HG03460 (cell line): Measurements from ENCODE around the gene LRRC3.
"Not testable (repeated sequence)": the region's sequence is repeated elsewhere in the genome, so short reads cannot be mapped to it uniquely, and the experiment has no call there.

Experiments used
- ATAC-seq: cut with Tn5 transposase; IDR thresholded peaks from one replicate; pipeline ENCODE4 v1.9.1; 2021; ENCODE audit not compliant: unreplicated experiment

The LRRC3 gene, protein sequence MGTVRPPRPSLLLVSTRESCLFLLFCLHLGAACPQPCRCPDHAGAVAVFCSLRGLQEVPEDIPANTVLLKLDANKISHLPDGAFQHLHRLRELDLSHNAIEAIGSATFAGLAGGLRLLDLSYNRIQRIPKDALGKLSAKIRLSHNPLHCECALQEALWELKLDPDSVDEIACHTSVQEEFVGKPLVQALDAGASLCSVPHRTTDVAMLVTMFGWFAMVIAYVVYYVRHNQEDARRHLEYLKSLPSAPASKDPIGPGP

DNA sequence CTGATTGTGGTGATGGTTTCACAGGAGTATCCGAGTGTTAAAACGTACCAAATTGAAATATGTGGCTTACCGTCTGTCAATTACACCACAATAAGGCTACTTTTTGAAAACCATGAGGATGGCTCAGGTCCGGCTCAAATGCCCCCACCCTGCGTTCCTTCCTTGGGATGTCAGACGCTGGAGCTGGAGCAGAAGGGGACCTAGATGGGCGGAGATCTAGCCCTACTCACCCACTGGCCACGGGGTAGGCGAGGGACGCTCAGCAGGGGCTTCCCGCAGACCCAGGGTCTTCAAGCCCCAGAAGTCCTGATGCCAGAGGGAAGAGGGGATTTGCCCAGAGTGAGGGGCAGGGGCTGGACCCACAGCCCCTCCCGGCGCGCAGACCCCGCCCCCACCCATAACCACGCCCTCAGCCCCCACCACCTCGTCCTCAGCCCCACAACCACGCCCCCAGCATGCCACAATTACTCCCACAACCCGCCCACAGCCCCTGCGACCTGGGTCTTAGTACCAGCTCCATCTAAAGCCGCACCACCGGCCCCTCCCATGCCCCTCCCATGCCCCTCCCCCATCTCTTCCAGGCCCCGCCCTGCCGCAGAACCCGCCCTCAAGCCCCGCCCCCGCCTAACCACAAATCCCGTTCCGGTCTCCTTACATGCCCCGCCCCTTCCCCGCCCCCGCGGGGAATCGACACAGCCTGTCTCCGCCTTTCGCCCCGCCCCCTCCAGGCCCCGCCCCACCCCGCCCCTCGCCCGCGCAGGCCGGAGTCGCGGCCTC, at the start of gene LRRC3:
Gene LRRC3 (plus strand): TSS at position 764 of the 777 bp plus-strand sequence. CDS start 1,135 bp downstream, outside the sequence.
- no peak for ATAC-seq

DNA sequence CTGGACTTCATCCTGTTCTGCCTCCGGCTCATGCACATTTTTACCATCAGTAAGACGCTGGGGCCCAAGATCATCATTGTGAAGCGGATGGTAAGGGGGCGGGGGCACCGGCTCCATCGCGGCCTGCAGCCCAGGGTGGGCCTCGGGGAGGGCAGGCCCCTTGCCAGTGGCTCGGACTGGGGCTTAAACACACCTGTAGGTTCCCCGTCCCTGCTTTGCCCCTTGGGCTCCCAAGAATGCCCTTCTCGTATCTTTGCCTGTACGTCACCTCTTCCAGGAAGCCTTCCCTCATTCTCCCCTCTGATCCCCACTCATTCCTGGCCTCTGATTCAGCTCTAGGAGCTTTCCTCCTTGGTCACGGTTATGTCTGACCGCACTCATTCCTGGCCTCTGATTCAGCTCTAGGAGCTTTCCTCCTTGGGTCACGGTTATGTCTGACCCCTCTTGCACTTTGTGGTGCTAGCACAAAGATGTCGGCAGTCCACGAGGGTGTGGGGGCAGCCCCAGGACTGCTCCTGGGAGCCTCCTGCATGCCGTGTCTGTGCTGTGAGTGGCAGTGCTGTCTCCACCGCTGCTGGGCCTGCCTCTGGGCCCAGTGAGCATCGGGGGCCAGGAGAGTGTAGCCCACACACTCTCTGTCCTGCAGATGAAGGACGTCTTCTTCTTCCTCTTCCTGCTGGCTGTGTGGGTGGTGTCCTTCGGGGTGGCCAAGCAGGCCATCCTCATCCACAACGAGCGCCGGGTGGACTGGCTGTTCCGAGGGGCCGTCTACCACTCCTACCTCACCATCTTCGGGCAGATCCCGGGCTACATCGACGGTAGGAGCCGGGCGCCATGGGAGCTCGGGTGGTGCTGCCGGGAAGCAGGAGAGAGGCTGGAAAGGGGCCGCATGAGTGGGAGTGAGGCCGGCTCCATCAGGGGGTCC, 49.1 kb upstream of the LRRC3 start:
- ATAC-seq = no peak

DNA sequence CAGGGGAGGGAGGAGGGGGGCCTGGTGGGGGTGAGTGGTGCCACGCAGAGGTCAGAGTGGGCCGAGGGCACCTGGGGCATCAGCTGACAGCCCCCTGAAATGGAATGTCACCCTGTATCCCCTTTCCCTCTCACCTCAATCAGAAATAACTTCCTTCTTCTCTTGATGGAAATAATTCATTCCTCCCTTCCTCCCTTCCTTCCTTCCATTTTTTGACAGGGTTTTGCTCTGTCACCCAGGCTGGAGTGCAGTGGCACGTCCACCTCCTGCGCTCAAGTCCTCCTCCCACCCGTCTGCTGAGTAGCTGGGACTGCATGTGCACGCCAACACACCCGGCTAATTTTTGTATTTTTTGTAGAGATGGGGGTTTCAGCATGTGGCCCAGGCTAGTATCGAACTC, 48.4 kb upstream of the LRRC3 start:
- ATAC-seq = no peak

DNA sequence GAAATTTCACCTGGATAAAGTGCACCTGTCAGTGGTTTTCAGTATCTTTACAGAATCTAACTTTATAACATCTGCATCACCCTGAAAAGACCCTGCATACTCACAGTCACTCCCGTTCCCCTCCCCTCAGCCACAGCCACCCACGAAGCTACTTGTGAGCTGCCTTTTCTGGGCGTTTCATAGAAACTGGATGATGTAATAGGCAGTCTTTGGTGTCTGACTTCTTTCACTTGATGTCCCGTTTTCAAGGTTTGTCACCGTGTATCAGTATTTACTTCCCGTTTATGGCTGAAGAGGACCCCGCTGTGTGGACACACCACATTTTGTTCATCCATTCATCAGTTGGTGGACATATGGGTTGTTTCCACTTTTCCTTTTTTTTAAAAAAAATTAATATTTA, 47.8 kb upstream of the LRRC3 start:
- ATAC-seq = no peak

DNA sequence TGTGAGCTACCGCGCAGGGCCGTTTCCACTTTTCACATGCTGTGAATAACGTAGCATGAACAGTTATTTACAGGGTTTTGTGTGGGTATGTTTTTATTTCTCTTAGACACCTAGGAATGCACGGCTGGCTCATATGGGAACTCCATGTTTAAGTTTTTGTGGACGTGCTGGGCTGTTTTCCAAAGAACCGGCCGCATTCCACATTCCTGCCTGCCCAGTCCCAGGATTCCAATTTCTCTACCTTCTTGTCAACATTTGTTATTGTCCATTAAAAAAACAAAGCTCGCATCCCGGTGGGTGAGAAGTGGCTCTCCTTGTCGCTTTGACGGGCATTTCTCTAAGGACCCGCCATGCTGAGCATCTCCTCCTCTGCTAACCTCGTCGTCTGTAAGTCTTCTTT, 47.1 kb upstream of the LRRC3 start:
- ATAC-seq = no peak

DNA sequence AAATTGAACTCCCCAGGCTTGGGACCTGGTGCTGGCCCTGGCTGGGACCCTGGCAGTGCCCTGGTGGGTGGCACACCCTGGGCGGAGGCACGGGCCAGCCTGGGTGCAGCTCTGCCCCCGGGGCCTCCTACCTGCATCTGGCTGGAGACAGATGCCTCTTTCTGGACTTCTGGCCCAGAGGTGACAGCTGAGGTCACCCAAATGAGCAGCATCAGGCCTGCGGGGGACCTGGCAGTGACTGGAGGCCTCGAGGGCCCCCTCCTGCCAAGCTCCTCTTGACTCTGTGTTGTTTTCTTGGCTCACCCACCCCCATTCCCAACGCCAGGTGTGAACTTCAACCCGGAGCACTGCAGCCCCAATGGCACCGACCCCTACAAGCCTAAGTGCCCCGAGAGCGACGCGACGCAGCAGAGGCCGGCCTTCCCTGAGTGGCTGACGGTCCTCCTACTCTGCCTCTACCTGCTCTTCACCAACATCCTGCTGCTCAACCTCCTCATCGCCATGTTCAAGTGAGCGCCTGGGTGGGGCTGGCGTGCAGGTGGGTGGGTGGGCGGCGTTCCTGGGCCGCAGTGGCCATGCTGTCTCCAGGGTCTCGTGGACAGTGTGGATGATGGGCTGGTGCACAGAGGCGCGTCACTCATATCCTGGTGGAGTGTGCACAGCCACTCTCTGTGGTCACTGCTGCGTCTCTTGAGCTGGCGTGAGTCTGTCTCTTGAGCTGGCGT, 41.6 kb upstream of the LRRC3 start:
- no peak for ATAC-seq

DNA sequence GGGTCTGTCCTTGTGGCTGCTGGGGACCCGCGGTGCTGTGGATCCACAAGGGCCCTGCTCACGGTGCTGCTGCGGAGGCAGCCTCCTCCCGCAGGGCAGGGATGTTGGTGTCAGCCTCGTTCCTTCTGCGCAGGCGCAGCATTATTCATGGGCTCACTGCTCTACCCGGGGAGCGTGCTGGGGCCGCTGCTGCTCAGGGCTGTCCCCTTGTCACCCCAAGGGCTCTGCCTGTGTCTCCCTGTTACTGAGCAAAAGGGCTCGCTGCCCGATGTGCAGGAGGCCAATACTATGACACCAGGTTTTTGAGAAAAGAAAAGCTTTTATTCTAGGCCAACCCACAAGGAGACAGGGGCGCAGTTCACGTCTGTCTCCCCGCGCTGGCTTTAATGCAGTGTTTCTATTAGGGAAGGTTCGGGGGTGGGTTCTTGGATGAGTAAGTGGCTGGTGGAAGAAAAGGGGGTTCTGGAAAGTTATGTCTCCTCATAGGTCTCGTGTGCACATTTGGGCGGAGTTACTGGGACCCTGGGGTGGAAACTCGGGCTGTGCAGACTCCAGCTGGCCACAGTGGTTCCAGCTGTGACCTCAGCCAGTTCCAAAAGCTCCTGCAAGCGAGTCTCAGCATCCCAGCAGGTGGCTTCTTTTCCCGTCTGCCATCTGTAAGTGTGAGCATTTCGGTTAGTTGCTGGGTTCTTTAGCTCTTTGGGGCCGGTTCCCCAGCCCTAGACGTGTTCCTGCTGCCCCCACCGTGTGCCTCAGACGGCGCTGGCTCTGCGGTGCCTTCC, 40.8 kb upstream of the LRRC3 start:
- no peak for ATAC-seq

DNA sequence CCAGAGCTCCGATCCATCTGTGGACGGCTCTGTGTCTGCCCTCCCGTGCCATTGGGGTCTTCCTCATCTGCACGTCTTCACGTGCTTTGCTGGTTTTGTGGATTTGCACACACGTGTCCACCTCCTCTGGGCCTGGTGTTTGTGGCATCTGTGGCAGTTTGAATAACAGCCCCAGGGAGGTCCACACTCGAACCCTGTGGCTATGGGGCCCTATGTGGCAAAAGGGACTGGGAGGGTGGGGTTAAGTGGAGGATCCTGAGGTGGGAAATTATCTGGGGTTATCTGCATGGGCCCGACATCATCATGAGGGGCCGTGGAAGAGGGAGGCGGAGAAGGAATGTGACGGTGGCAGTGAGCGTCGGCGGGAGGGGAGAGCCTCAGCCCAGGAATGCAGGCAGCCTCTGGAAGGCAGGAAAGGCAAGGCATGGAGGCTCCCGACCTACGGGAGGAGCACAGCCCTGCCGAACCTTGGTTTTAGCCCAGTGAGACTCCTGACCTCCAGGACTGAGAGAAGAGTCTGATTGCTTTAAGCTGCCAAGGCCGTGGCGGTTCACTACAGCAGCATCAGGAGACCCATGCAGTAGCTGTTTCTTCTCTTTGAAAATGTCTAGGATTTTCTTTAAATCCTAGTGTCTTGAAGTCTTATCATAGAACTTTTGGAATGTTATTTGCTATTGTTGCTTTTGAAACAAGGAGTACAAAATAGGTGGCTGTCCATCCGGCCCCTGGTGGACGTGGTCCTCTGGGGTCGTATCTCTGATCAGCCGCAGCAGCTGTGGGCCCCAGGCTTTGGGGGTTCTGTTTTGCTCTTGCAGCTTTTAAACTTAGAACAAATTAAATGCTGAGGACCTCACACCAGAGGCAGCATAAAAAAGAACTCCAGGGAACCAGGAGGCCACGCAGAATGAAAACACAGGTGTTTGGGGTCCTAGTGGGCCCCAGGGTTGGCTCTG, 40.0 kb upstream of the LRRC3 start:
- no peak for ATAC-seq

DNA sequence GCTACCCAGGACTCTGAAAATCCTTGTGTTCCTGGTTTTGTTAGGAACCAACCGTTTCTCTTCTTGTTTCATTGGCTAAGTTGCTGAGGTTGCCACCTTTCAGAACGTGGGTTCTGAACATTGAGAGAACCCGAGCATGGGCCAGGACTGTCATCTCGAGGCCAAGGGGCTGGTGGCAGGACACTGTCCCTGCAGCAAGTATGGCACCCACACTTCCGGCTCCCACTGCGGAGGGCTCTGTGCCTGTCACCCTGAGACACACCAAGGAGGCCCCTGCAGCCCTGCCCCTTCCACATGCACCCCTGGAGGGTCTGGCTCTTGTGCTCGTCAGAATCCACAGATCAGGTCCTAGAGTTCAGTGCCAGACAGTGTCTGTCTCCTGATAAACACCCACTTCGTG, 39.1 kb upstream of the LRRC3 start:
- no peak for ATAC-seq

DNA sequence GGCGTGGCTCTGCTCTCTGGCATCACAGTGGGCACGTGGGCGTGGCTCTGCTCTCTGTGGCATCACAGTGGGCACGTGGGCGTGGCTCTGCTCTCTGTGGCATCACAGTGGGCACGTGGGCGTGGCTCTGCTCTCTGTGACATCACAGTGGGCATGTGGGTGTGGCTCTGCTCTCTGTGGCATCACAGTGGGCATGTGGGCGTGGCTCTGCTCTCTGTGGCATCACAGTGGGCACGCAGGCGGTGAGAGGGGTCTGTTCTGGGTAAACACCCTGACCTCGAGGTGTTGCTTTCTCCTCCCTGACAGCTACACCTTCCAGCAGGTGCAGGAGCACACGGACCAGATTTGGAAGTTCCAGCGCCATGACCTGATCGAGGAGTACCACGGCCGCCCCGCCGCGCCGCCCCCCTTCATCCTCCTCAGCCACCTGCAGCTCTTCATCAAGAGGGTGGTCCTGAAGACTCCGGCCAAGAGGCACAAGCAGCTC, 37.6 kb upstream of the LRRC3 start:
- not testable (repeated sequence) for ATAC-seq

DNA sequence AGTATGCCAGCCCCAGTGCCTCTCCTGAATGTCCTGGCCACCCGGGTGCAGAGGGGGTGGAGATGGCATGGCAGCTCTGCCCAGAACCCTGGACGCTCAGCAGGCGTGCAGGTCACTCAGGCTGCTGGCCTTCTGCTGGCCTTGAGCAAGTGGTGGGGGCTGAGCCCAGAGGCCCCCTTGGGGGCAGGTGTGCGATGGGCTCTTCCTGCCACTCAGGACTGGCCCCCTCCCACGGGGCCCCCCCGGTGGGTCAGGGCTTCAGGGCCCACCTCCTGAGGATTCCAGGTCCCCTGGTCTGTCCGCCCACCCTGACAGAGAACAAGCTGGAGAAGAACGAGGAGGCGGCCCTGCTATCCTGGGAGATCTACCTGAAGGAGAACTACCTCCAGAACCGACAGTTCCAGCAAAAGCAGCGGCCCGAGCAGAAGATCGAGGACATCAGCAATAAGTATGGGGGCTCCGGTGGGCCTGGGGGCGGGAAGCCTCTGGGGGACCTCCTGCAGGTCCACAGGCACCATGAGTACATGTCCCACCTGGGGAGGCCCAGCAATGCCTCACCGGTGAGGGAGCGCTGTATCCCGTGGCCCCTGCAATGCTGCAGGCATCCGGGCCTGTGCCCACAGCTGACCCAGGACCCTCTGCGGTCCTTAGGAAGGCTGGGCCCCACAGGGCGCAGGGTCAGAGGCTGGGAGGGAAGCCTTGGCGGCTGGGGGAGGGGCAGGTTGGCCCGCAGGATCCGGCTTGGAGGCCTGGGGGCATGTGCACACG, 37.0 kb upstream of the LRRC3 start:
- ATAC-seq = no peak

DNA sequence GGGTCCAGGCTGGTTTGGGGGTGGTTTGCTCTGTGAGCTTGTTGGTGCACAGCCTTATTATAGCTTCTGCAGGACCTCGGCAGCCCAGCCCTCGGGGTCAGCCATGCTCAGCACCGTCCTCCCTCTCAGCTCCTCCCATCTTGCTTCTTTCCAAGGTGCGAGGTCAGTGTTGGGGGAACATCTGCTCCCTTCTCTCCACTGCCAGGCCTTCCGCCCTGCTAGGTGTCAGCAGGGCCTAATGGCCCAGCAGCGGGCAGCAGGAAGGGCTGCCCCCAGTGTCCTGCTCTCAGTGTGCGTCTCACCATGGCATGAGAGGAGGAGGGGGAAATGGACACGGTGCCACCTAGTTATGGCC, 36.5 kb upstream of the LRRC3 start:
- ATAC-seq = no peak

DNA sequence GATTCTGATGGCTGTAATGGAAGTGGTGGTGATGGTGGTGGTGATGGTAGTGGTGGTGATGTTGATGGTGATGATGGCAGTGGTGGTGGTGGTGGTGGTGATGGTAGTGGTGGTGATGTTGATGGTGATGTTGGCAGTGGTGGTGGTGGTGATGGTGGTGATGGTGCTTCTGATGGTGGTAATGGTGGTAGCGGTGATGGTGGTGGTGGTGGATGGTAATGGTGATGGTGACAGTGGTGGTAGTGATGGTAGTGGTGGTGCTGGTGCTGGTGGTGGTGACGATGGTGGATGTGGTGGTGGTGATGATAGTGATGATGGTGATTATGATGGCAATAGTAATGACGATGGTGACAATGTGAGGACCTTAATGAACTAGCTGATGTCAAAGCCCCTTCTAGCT, 35.6 kb upstream of the LRRC3 start:
- ATAC-seq = no peak

DNA sequence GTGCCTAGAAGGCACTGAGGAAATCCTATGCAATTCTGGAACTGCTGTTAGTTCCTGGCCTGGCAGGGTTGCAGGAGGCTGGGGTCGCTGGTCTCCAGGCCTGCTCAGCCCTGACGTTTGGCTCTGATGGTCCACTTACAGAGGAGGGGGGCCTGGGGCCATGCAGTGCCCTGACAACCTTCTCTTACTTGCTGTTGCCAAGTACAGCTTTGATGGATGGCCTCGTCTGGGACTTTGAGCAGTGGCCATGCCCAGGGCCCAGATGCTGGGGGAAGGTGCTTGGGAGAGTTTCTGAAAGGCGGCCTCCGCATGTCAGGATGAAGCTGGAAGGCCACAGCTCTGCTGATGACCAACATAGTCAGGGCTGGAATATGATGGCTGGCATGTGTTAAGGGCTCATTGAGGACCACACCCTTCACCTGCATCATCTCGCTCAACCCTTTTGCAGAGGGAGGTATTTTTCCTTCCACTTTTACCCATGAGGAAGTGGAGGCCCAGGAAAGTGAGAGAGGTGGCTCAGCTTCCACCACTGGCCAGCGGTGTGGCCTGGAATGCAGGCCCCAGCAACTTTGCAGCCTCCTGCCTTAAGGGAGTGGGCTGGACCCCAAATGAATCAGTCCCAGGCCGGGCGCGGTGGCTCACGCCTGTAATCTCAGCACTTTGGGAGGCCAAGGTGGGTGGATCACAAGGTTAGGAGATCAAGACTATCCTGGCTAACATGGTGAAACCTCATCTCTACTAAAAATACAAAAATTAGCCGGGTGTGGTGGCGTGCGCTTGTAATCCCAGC, 34.7 kb upstream of the LRRC3 start:
- no peak for ATAC-seq

DNA sequence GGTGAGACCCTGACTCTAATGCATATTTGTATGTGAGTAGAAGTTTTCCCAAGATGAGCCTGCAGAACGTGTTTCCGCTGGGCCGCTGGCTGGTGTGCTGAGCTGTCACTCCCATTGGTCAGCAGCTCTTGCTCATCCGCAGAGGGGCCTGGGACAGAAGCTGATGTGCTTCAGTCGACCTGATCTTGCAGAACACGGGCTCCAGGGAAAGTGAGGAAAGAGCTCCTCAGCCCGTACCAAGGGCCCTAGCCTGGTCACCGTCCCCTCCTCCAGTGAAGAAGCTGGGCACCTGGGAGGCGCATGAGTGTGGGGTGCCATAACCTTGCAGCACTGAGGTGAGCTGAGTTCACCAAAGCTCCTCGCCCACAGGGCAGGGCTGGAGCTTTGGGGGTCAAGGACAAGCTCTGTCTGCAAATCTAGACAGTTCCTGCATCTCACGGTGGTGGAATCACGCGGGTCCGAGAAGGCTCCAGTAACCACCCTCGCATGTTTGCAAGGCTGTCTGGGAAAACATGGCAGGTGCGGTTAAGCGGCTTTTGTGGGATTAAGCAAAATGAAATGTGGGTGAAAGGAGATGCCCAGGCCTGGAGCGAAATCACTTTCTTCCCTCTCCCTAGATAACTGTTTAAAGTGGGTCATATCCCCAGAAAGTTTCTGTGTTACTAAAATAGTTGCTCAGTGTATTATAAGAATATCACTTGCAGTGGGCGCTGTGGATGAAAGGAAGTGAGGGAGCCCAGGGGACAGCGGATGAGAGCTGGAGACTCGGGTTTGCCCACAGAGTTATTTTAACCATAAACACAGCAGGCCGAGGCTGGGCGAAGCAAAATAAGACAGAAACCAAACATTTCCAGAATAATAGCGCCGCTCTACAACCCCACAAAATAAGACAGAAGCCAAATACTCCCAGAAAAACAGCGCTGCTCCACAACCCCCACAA, 33.1 kb upstream of the LRRC3 start:
- ATAC-seq = no peak

DNA sequence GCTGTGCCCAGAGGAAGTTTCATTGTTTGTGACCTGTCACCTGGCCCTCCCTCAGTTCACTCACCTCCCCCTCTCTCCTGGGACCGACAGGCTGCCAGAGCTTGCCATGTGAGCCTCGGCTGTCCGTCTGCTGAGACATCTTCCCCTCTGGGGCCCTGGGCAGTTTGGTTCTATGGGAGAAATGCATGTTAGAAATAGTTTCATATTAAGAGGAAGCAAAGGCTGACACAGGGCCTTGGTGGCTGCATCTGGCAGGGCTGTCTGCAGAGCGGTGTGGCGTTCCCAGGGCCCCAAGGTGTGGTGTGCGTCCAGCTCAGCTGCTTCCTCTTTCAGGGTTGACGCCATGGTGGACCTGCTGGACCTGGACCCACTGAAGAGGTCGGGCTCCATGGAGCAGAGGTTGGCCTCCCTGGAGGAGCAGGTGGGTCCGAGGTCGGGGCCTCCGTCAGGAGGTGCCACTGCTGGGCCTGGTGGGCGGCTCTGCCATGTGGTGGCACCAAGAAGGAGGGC, 31.9 kb upstream of the LRRC3 start:
- no peak for ATAC-seq
